ENCODE data around the gene CISH. TPM values are rescaled to one million over a fixed set of nuclear protein-coding genes. Genes with fewer than 3 reads are reported as not detected.

CISH gene
- total RNA-seq, 1 experiment from 2014 or later: 0.26 TPM

GRCh38 chr3:50623840-50624474, 12.4 kb upstream of the CISH start:
- peak; percentile 13 for DNase-seq (ENCODE audit: unreplicated experiment)
- Mint-ChIP-seq H3K4me3 (ENCODE audit: unreplicated experiment) (no peak overlapping the region), H3K27ac (ENCODE audit: low read depth, unreplicated experiment) (no peak overlapping the region), H3K9me3 (ENCODE audit: unreplicated experiment) (no peaks in the 10 kb centered on the region), H3K4me1 (ENCODE audit: insufficient read depth, unreplicated experiment) (peaks cover 44% of the 10 kb centered on the region), H3K27me3 (ENCODE audit: insufficient read depth, unreplicated experiment) (no peaks in the 10 kb centered on the region), H3K36me3 (ENCODE audit: insufficient read depth, unreplicated experiment) (peaks cover 15% of the 10 kb centered on the region)
- intact Hi-C loops (cut with micrococcal nuclease): no loop called here
- no TSS peak for BruUV-seq (replicated peaks)
- POLR2A ChIA-PET: no interaction called here
- TF ChIP-seq CTCF (IDR thresholded peaks at IDR 0.05; ENCODE audit: unreplicated experiment): no peak
- CTCF ChIA-PET: interaction anchor here (0.6 to 1.2 kb wide), 4 partner anchors 9 to 251 kb away, joined by 3 to 4 read pairs (median 3); no protein-coding TSS in a partner anchor

GRCh38 chr3:50622881-50623280, 11.3 kb upstream of the CISH start:
- no peak overlapping the region for H3K4me3 Mint-ChIP-seq (ENCODE audit: unreplicated experiment)
- intact Hi-C loops (cut with micrococcal nuclease): no loop called here
- POLR2A ChIA-PET: interaction anchor here (0.7 to 1.3 kb wide), 2 partner anchors 11 to 471 kb away, joined by 3 read pairs; partner anchors contain the start of gene CISH
- TF ChIP-seq CTCF (IDR thresholded peaks at IDR 0.05; ENCODE audit: unreplicated experiment): no peak
- no peaks in the 10 kb centered on the region for H3K27me3 Mint-ChIP-seq (ENCODE audit: insufficient read depth, unreplicated experiment)
- no peaks in the 10 kb centered on the region for H3K9me3 Mint-ChIP-seq (ENCODE audit: unreplicated experiment)
- no peak for DNase-seq (ENCODE audit: unreplicated experiment)
- peaks cover 45% of the 10 kb centered on the region for H3K4me1 Mint-ChIP-seq (ENCODE audit: insufficient read depth, unreplicated experiment)
- peaks cover 18% of the 10 kb centered on the region for H3K36me3 Mint-ChIP-seq (ENCODE audit: insufficient read depth, unreplicated experiment)
- H3K27ac Mint-ChIP-seq (ENCODE audit: low read depth, unreplicated experiment): no peak overlapping the region
- CTCF ChIA-PET: interaction anchor here (0.8 to 1.0 kb wide), 2 partner anchors 29 to 727 kb away, joined by 3 read pairs; no protein-coding TSS in a partner anchor
- BruUV-seq (replicated peaks): no TSS peak

GRCh38 chr3:50620820-50621219, 9.2 kb upstream of the CISH start:
- no peaks in the 10 kb centered on the region for H3K9me3 Mint-ChIP-seq (ENCODE audit: unreplicated experiment)
- POLR2A ChIA-PET: interaction anchor here (0.7 kb wide), 1 partner anchor 196 kb away, joined by 3 read pairs; no protein-coding TSS in a partner anchor
- H3K4me3 Mint-ChIP-seq (ENCODE audit: unreplicated experiment): no peak overlapping the region
- H3K4me1 Mint-ChIP-seq (ENCODE audit: insufficient read depth, unreplicated experiment): peaks cover 39% of the 10 kb centered on the region
- BruUV-seq (replicated peaks): no TSS peak
- peak; percentile 22 for DNase-seq (ENCODE audit: unreplicated experiment)
- peak overlapping the region; percentile 66 for H3K27ac Mint-ChIP-seq (ENCODE audit: low read depth, unreplicated experiment)
- peaks cover 13% of the 10 kb centered on the region for H3K36me3 Mint-ChIP-seq (ENCODE audit: insufficient read depth, unreplicated experiment)
- no peak for TF ChIP-seq CTCF (IDR thresholded peaks at IDR 0.05; ENCODE audit: unreplicated experiment)
- CTCF ChIA-PET: interaction anchor here (0.5 to 1.5 kb wide), 4 partner anchors 32 to 818 kb away, joined by 3 to 6 read pairs (median 4); no protein-coding TSS in a partner anchor
- no peaks in the 10 kb centered on the region for H3K27me3 Mint-ChIP-seq (ENCODE audit: insufficient read depth, unreplicated experiment)
- intact Hi-C loops (cut with micrococcal nuclease): no loop called here

- BruUV-seq (replicated peaks): no TSS peak
- ChIA-PET POLR2A (interaction anchor here (0.7 kb wide), 1 partner anchor 196 kb away, joined by 3 read pairs; no protein-coding TSS in a partner anchor), CTCF (interaction anchor here (0.5 to 13.5 kb wide), 7 partner anchors 16 to 819 kb away, joined by 3 to 397 read pairs (median 3); partner anchors contain the start of genes C3orf18 and HEMK1)
- Mint-ChIP-seq H3K9me3 (ENCODE audit: unreplicated experiment) (no peaks in the 10 kb centered on the region), H3K27ac (ENCODE audit: low read depth, unreplicated experiment) (peak overlapping the region; percentile 66), H3K36me3 (ENCODE audit: insufficient read depth, unreplicated experiment) (peaks cover 13% of the 10 kb centered on the region), H3K27me3 (ENCODE audit: insufficient read depth, unreplicated experiment) (no peaks in the 10 kb centered on the region), H3K4me3 (ENCODE audit: unreplicated experiment) (no peak overlapping the region), H3K4me1 (ENCODE audit: insufficient read depth, unreplicated experiment) (peaks cover 42% of the 10 kb centered on the region)
- TF ChIP-seq CTCF (IDR thresholded peaks at IDR 0.05; ENCODE audit: unreplicated experiment): no peak
- intact Hi-C loops (cut with micrococcal nuclease): no loop called here
- no peak for DNase-seq (ENCODE audit: unreplicated experiment)
Measured at GRCh38 chr3:50620420-50620819, 8.8 kb upstream of the CISH start.
